Testis (tissue), 3 donors: ENCODE data around the gene TRPM2. TPM values are rescaled to one million over a fixed set of nuclear protein-coding genes. Genes with fewer than 3 reads are reported as not detected.

Experiments
- DNase-seq: peaks from one replicate; pipeline ENCODE4 v3.0.0-alpha.2; 2019
- H3K27ac ChIP-seq, 2 donors: fragments of 200-600 bp; sonication (generic); one replicate each; pipeline ENCODE4 v1.5.1; 2019
- H3K27me3 ChIP-seq: fragments of 200-600 bp; sonication (generic); one replicate; pipeline ENCODE4 v1.5.1; 2019
- H3K36me3 ChIP-seq: fragments of 200-600 bp; sonication (generic); one replicate; pipeline ENCODE4 v1.5.1; 2017; ENCODE audit warnings: low read depth; ENCODE audit errors: missing control alignments
- H3K4me1 ChIP-seq: fragments of 200-600 bp; sonication (generic); one replicate; pipeline ENCODE4 v1.5.1; 2019
- H3K4me3 ChIP-seq, 2 donors: fragments of 200-600 bp; sonication (generic); one replicate each; pipeline ENCODE4 v1.5.1; 2017 to 2019
- H3K9me3 ChIP-seq: fragments of 200-600 bp; sonication (generic); one replicate; pipeline ENCODE4 v1.5.1; 2017
- CTCF ChIP-seq, 3 experiments: fragments of 450-650 bp in 2 of 3; fragments of 200-600 bp in 1 of 3; sonication (generic) in 1 of 3; IDR thresholded peaks; one replicate each; pipeline ENCODE4 v1.5.1; 2016 to 2019; ENCODE audit warnings: antibody characterized with exemption in 3 of 3, mild to moderate bottlenecking in 2 of 3, moderate library complexity in 1 of 3
- POLR2A ChIP-seq: fragments of 450-650 bp; IDR thresholded peaks from one replicate; pipeline ENCODE4 v1.6.1; 2017; ENCODE audit warnings: antibody characterized with exemption, mild to moderate bottlenecking, moderate library complexity
- WGBS, 2 donors: methylation state at CpG; one replicate each; pipeline ENCODE4 v1.1.5; 2018; 5-methylcytosine and 5-hydroxymethylcytosine counted together
- intact Hi-C: fragments of 100-400 bp; cut with DNase I; formaldehyde crosslinking; loops from one replicate; pipeline ENCODE4 v1.15.1; 2023; ENCODE audit warnings: low total_unique reads
- polyA plus RNA-seq: library from polyadenylated mRNA; stranded (reverse); fragments of 350-450 nt; fragmentation: Illumina TruSeq; extraction: RNeasy Lipid Tissue Mini Kit (QIAGEN cat#74804); gene quantifications from one replicate; pipeline ENCODE4 v1.2.3, GENCODE V29; 2014; ENCODE audit warnings: low read depth, low replicate concordance; ENCODE audit not compliant: insufficient read depth
- total RNA-seq, 2 donors: library from RNA; depleted of rRNA; stranded (reverse); fragments of >200 nt; gene quantifications; one replicate each; pipeline ENCODE4 v1.2.3, GENCODE V29; 2016

Gene TRPM2
- total and polyA plus RNA-seq, 3 donors from 2014 or later = 3.0 to 4.9 (median 3.9) TPM

GRCh38 chr21:44436111-44436611 is 82.7 kb downstream of the TRPM2 start:
- Histone ChIP-seq H3K4me1 (no peaks in the 10 kb centered on the region), H3K27me3 (no peaks in the 10 kb centered on the region), H3K4me3 (no peak overlapping the region), H3K9me3 (no peaks in the 10 kb centered on the region), H3K27ac (no peak overlapping the region), H3K36me3 (no peaks in the 10 kb centered on the region)
- TF ChIP-seq POLR2A (no peak), CTCF (IDR thresholded peaks at IDR 0.05) (no peak)
- DNase-seq = no peak
- intact Hi-C loops = no loop called here
- WGBS, 2 donors = 89 to 96% methylated on average over 5 to 13 of the region's 13 CpGs

GRCh38 chr21:44436958-44437357 is 83.5 kb downstream of the TRPM2 start:
- no peak overlapping the region for H3K27ac ChIP-seq
- intact Hi-C loops = no loop called here
- WGBS, 2 donors = 86 to 88% methylated on average over 18 of the region's 18 CpGs
- no peaks in the 10 kb centered on the region for H3K36me3 ChIP-seq
- no peak overlapping the region for H3K4me3 ChIP-seq
- DNase-seq = no peak
- no peaks in the 10 kb centered on the region for H3K27me3 ChIP-seq
- no peaks in the 10 kb centered on the region for H3K4me1 ChIP-seq
- no peaks in the 10 kb centered on the region for H3K9me3 ChIP-seq
- TF ChIP-seq CTCF (IDR thresholded peaks at IDR 0.05) = no peak
- no peak for TF ChIP-seq POLR2A

GRCh38 chr21:44437371-44437695 is 83.9 kb downstream of the TRPM2 start:
- H3K4me1 ChIP-seq = no peaks in the 10 kb centered on the region
- no peak overlapping the region for H3K4me3 ChIP-seq
- intact Hi-C loops = no loop called here
- WGBS, 2 donors = 89% methylated on average over 5 of the region's 5 CpGs
- H3K27ac ChIP-seq = no peak overlapping the region
- TF ChIP-seq CTCF (IDR thresholded peaks at IDR 0.05) = no peak
- no peak for TF ChIP-seq POLR2A
- no peaks in the 10 kb centered on the region for H3K9me3 ChIP-seq
- no peaks in the 10 kb centered on the region for H3K36me3 ChIP-seq
- no peak for DNase-seq
- no peaks in the 10 kb centered on the region for H3K27me3 ChIP-seq

- WGBS, 2 donors = 87 to 88% methylated on average over 2 to 19 of the region's 19 CpGs
- H3K4me3 ChIP-seq = no peak overlapping the region
- H3K27ac ChIP-seq = no peak overlapping the region
- H3K36me3 ChIP-seq = no peaks in the 10 kb centered on the region
- TF ChIP-seq CTCF (IDR thresholded peaks at IDR 0.05) = no peak
- TF ChIP-seq POLR2A = no peak
- no peak for DNase-seq
- no peaks in the 10 kb centered on the region for H3K4me1 ChIP-seq
- no peaks in the 10 kb centered on the region for H3K27me3 ChIP-seq
- no peaks in the 10 kb centered on the region for H3K9me3 ChIP-seq
- intact Hi-C loops = no loop called here
Observed at GRCh38 chr21:44437696-44438431, 84.4 kb downstream of the TRPM2 start.
